WTC11 (cell line): Measurements from ENCODE around the gene CYB561D1. TPM values are rescaled to one million over a fixed set of nuclear protein-coding genes. Genes with fewer than 3 reads are reported as not detected.

Source experiments
- ATAC-seq: fragments of 200-7000 bp; cut with Tn5 transposase; 2 replicates; pipeline ENCODE4 v1.10.0; 2021; ENCODE audit warnings: mild to moderate bottlenecking, moderate library complexity
- CTCF ChIA-PET: fragments of 300-600 bp; sonication (Branson Sonifier 250); formaldehyde crosslinking; loops from one replicate; lab custom pipeline; 2021; ENCODE audit warnings: antibody characterized with exemption; lab: Charles Lee
- POLR2A ChIA-PET: fragments of 350-600 bp; sonication (Branson Sonifier 250); formaldehyde crosslinking; loops from one replicate; lab custom pipeline; 2021; ENCODE audit warnings: antibody characterized with exemption; lab: Charles Lee
- DNase-seq: peaks from one replicate; pipeline ENCODE4 v3.0.0; 2021; ENCODE audit warnings: low spot score
- H3K27ac Mint-ChIP-seq: 2 replicates; pipeline ENCODE4 v1.8.0; 2021; ENCODE audit warnings: mixed read lengths
- H3K27me3 Mint-ChIP-seq: 2 replicates; pipeline ENCODE4 v1.8.0; 2021; ENCODE audit warnings: low read depth, mild to moderate bottlenecking, moderate library complexity, mixed read lengths
- H3K36me3 Mint-ChIP-seq: 2 replicates; pipeline ENCODE4 v1.8.0; 2021; ENCODE audit warnings: mixed read lengths
- H3K4me1 Mint-ChIP-seq: 2 replicates; pipeline ENCODE4 v1.8.0; 2022; ENCODE audit warnings: mixed read lengths
- H3K4me3 Mint-ChIP-seq: 2 replicates; pipeline ENCODE4 v1.8.0; 2021; ENCODE audit warnings: mild to moderate bottlenecking, moderate library complexity, mixed read lengths
- H3K9me3 Mint-ChIP-seq: 2 replicates; pipeline ENCODE4 v1.8.0; 2021; ENCODE audit warnings: mixed read lengths
- E2F4 ChIP-seq: sonication (generic); formaldehyde crosslinking; IDR thresholded peaks from 2 replicates; pipeline ENCODE4 v1.8.1; 2022; ENCODE audit warnings: low read depth, mild to moderate bottlenecking, moderate library complexity, missing genetic modification reagents, borderline replicate concordance
- GRHL2 ChIP-seq: fragments of 250-450 bp; sonication (Bioruptor Pico); IDR thresholded peaks from 2 replicates; pipeline ENCODE4 v1.8.0; 2022; ENCODE audit warnings: mild to moderate bottlenecking, moderate library complexity; ENCODE audit not compliant: insufficient replicate concordance, severe bottlenecking
- KAT7 ChIP-seq: sonication (generic); formaldehyde crosslinking; IDR thresholded peaks from 2 replicates; pipeline ENCODE4 v1.8.1; 2023; ENCODE audit warnings: missing genetic modification reagents, mild to moderate bottlenecking, borderline replicate concordance
- OVOL2 ChIP-seq: fragments of 250-450 bp; sonication (Bioruptor Pico); IDR thresholded peaks from 2 replicates; pipeline ENCODE4 v1.9.0; 2021; ENCODE audit warnings: mild to moderate bottlenecking, borderline replicate concordance
- PRRX2 ChIP-seq: fragments of 250-450 bp; sonication (Bioruptor Pico); IDR thresholded peaks from 2 replicates; pipeline ENCODE4 v1.8.0; 2021; ENCODE audit warnings: mild to moderate bottlenecking
- TEAD1 ChIP-seq: sonication (generic); formaldehyde crosslinking; IDR thresholded peaks from 2 replicates; pipeline ENCODE4 v1.8.0; 2022; ENCODE audit warnings: mild to moderate bottlenecking, missing genetic modification reagents
- TEAD4 ChIP-seq: sonication (generic); formaldehyde crosslinking; IDR thresholded peaks from 2 replicates; pipeline ENCODE4 v1.8.0; 2022; ENCODE audit warnings: mild to moderate bottlenecking, missing genetic modification reagents
- ZNF121 ChIP-seq: sonication (generic); formaldehyde crosslinking; IDR thresholded peaks from 2 replicates; pipeline ENCODE4 v1.8.0; 2023; ENCODE audit warnings: missing genetic modification reagents
- ZNF138 ChIP-seq: sonication (generic); formaldehyde crosslinking; conservative IDR thresholded peaks from 2 replicates; pipeline ENCODE4 v1.8.1; 2022; ENCODE audit warnings: mild to moderate bottlenecking, moderate library complexity, missing genetic modification reagents
- ZNF232 ChIP-seq: sonication (generic); formaldehyde crosslinking; IDR thresholded peaks from 2 replicates; pipeline ENCODE4 v1.8.0; 2022; ENCODE audit warnings: mild to moderate bottlenecking, missing genetic modification reagents
- ZNF317 ChIP-seq: sonication (generic); formaldehyde crosslinking; IDR thresholded peaks from 2 replicates; pipeline ENCODE4 v1.8.1; 2023; ENCODE audit warnings: low read depth, mild to moderate bottlenecking, moderate library complexity, missing genetic modification reagents, borderline replicate concordance
- ZNF416 ChIP-seq: fragments of 250-450 bp; sonication (Bioruptor Pico); IDR thresholded peaks from 2 replicates; pipeline ENCODE4 v1.9.0; 2021; ENCODE audit warnings: mild to moderate bottlenecking, inconsistent platforms
- ZNF425 ChIP-seq: fragments of 250-450 bp; sonication (Bioruptor Pico); conservative IDR thresholded peaks from 2 replicates; pipeline ENCODE4 v1.9.0; 2021; ENCODE audit warnings: mild to moderate bottlenecking
- total RNA-seq: library from RNA; stranded (reverse); gene quantifications from 3 replicates; pipeline ENCODE4 v1.2.3, GENCODE V29; 2021
- TF ChIP-seq, protein P1 (sequence below): sonication (generic); formaldehyde crosslinking; IDR thresholded peaks from 2 replicates; pipeline ENCODE4 v1.8.1; 2023; ENCODE audit warnings: mild to moderate bottlenecking, missing genetic modification reagents, borderline replicate concordance
- TF ChIP-seq, protein P2 (sequence below): sonication (generic); formaldehyde crosslinking; IDR thresholded peaks from 2 replicates; pipeline ENCODE4 v1.8.0; 2023; ENCODE audit warnings: missing genetic modification reagents
- TF ChIP-seq, protein P3 (sequence below): fragments of 250-450 bp; sonication (Bioruptor Pico); IDR thresholded peaks from 2 replicates; pipeline ENCODE4 v1.9.0; 2021; ENCODE audit warnings: mild to moderate bottlenecking, borderline replicate concordance
- TF ChIP-seq, protein P4 (sequence below): fragments of 250-450 bp; sonication (Bioruptor Pico); IDR thresholded peaks from 2 replicates; pipeline ENCODE4 v1.8.0; 2021; ENCODE audit warnings: mild to moderate bottlenecking
- TF ChIP-seq, protein P5 (sequence below): sonication (generic); formaldehyde crosslinking; IDR thresholded peaks from 2 replicates; pipeline ENCODE4 v1.8.1; 2023; ENCODE audit warnings: mild to moderate bottlenecking, moderate library complexity, missing genetic modification reagents
- TF ChIP-seq, protein P6 (sequence below): sonication (generic); formaldehyde crosslinking; IDR thresholded peaks from 2 replicates; pipeline ENCODE4 v1.8.0; 2022; ENCODE audit warnings: mild to moderate bottlenecking, missing genetic modification reagents

The CYB561D1 gene
- total RNA-seq, 1 experiment from 2014 or later = 6.7 TPM

DNA sequence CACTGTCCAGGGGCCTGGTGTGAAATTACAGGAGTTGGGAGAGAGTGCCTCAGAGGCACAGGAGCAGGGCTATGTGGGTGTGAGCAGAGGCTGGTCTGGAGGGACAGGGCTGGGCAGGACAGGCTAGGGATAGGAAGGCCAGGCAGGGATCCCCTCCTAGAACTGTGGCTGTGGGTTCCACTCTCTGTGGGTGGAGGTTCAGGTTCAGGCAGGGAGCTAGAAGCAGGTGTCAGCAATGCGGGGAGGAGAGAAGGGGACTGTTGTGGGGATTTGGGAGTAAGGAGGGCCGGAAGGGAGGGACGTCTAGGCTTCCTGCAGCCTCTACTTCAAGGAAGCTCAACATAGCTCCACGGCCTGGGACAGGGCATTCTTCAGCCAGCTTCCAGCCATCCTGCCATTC lies 37.5 kb downstream of the CYB561D1 start:
- DNase-seq = no peak
- Mint-ChIP-seq H3K4me1 (peaks cover 10% of the 10 kb centered on the region), H3K4me3 (no peak overlapping the region), H3K9me3 (no peaks in the 10 kb centered on the region), H3K36me3 (no peaks in the 10 kb centered on the region), H3K27ac (no peak overlapping the region), H3K27me3 (peaks cover 8% of the 10 kb centered on the region)
- TF ChIP-seq GRHL2 (CRISPR knock-in tag) = no peak
- TF ChIP-seq OVOL2 (CRISPR knock-in tag) = no peak
- no peak for TF ChIP-seq TEAD1
- no peak for TF ChIP-seq ZNF317 (CRISPR knock-in tag)
- TF ChIP-seq, protein P1, sequence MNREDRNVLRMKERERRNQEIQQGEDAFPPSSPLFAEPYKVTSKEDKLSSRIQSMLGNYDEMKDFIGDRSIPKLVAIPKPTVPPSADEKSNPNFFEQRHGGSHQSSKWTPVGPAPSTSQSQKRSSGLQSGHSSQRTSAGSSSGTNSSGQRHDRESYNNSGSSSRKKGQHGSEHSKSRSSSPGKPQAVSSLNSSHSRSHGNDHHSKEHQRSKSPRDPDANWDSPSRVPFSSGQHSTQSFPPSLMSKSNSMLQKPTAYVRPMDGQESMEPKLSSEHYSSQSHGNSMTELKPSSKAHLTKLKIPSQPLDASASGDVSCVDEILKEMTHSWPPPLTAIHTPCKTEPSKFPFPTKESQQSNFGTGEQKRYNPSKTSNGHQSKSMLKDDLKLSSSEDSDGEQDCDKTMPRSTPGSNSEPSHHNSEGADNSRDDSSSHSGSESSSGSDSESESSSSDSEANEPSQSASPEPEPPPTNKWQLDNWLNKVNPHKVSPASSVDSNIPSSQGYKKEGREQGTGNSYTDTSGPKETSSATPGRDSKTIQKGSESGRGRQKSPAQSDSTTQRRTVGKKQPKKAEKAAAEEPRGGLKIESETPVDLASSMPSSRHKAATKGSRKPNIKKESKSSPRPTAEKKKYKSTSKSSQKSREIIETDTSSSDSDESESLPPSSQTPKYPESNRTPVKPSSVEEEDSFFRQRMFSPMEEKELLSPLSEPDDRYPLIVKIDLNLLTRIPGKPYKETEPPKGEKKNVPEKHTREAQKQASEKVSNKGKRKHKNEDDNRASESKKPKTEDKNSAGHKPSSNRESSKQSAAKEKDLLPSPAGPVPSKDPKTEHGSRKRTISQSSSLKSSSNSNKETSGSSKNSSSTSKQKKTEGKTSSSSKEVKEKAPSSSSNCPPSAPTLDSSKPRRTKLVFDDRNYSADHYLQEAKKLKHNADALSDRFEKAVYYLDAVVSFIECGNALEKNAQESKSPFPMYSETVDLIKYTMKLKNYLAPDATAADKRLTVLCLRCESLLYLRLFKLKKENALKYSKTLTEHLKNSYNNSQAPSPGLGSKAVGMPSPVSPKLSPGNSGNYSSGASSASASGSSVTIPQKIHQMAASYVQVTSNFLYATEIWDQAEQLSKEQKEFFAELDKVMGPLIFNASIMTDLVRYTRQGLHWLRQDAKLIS (CRISPR knock-in tag) = no peak
- TF ChIP-seq KAT7 (CRISPR knock-in tag) = no peak
- TF ChIP-seq TEAD4 (CRISPR knock-in tag) = no peak
- TF ChIP-seq ZNF425 = no peak
- no peak for TF ChIP-seq ZNF416 (CRISPR knock-in tag)
- TF ChIP-seq, protein P2, sequence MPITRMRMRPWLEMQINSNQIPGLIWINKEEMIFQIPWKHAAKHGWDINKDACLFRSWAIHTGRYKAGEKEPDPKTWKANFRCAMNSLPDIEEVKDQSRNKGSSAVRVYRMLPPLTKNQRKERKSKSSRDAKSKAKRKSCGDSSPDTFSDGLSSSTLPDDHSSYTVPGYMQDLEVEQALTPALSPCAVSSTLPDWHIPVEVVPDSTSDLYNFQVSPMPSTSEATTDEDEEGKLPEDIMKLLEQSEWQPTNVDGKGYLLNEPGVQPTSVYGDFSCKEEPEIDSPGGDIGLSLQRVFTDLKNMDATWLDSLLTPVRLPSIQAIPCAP (CRISPR knock-in tag) = no peak
- TF ChIP-seq ZNF121 (CRISPR knock-in tag) = no peak
- TF ChIP-seq, protein P3, sequence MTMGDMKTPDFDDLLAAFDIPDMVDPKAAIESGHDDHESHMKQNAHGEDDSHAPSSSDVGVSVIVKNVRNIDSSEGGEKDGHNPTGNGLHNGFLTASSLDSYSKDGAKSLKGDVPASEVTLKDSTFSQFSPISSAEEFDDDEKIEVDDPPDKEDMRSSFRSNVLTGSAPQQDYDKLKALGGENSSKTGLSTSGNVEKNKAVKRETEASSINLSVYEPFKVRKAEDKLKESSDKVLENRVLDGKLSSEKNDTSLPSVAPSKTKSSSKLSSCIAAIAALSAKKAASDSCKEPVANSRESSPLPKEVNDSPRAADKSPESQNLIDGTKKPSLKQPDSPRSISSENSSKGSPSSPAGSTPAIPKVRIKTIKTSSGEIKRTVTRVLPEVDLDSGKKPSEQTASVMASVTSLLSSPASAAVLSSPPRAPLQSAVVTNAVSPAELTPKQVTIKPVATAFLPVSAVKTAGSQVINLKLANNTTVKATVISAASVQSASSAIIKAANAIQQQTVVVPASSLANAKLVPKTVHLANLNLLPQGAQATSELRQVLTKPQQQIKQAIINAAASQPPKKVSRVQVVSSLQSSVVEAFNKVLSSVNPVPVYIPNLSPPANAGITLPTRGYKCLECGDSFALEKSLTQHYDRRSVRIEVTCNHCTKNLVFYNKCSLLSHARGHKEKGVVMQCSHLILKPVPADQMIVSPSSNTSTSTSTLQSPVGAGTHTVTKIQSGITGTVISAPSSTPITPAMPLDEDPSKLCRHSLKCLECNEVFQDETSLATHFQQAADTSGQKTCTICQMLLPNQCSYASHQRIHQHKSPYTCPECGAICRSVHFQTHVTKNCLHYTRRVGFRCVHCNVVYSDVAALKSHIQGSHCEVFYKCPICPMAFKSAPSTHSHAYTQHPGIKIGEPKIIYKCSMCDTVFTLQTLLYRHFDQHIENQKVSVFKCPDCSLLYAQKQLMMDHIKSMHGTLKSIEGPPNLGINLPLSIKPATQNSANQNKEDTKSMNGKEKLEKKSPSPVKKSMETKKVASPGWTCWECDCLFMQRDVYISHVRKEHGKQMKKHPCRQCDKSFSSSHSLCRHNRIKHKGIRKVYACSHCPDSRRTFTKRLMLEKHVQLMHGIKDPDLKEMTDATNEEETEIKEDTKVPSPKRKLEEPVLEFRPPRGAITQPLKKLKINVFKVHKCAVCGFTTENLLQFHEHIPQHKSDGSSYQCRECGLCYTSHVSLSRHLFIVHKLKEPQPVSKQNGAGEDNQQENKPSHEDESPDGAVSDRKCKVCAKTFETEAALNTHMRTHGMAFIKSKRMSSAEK (CRISPR knock-in tag) = no peak
- TF ChIP-seq, protein P4, sequence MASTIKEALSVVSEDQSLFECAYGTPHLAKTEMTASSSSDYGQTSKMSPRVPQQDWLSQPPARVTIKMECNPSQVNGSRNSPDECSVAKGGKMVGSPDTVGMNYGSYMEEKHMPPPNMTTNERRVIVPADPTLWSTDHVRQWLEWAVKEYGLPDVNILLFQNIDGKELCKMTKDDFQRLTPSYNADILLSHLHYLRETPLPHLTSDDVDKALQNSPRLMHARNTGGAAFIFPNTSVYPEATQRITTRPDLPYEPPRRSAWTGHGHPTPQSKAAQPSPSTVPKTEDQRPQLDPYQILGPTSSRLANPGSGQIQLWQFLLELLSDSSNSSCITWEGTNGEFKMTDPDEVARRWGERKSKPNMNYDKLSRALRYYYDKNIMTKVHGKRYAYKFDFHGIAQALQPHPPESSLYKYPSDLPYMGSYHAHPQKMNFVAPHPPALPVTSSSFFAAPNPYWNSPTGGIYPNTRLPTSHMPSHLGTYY (CRISPR knock-in tag) = no peak
- TF ChIP-seq, protein P5, sequence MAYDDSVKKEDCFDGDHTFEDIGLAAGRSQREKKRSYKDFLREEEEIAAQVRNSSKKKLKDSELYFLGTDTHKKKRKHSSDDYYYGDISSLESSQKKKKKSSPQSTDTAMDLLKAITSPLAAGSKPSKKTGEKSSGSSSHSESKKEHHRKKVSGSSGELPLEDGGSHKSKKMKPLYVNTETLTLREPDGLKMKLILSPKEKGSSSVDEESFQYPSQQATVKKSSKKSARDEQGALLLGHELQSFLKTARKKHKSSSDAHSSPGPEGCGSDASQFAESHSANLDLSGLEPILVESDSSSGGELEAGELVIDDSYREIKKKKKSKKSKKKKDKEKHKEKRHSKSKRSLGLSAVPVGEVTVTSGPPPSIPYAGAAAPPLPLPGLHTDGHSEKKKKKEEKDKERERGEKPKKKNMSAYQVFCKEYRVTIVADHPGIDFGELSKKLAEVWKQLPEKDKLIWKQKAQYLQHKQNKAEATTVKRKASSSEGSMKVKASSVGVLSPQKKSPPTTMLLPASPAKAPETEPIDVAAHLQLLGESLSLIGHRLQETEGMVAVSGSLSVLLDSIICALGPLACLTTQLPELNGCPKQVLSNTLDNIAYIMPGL = no peak
- TF ChIP-seq ZNF232 (CRISPR knock-in tag) = no peak
- TF ChIP-seq PRRX2 (CRISPR knock-in tag) = no peak
- TF ChIP-seq E2F4 (CRISPR knock-in tag) = no peak
- TF ChIP-seq, protein P6, sequence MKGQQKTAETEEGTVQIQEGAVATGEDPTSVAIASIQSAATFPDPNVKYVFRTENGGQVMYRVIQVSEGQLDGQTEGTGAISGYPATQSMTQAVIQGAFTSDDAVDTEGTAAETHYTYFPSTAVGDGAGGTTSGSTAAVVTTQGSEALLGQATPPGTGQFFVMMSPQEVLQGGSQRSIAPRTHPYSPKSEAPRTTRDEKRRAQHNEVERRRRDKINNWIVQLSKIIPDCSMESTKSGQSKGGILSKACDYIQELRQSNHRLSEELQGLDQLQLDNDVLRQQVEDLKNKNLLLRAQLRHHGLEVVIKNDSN (CRISPR knock-in tag) = no peak
- no peak for TF ChIP-seq ZNF138 (CRISPR knock-in tag)
- POLR2A ChIA-PET = interaction anchor here (1.1 to 2.0 kb wide), 2 partner anchors 31 to 41 kb away, joined by 3 to 6 read pairs; no protein-coding TSS in a partner anchor
- CTCF ChIA-PET = interaction anchor here (0.6 to 16.4 kb wide), 18 partner anchors 11 to 926 kb away, joined by 3 to 740 read pairs (median 18); partner anchors contain the start of genes AMIGO1, ATXN7L2, CYB561D1 and GNAI3
- ATAC-seq = no peak
